ENCODE data around the gene ANKRD13A. TPM values are rescaled to one million over a fixed set of nuclear protein-coding genes. Genes with fewer than 3 reads are reported as not detected.
"Not testable (repeated sequence)": the region's sequence is repeated elsewhere in the genome, so short reads cannot be mapped to it uniquely, and the experiment has no call there.

ANKRD13A gene
- total and polyA plus RNA-seq, 4 donors, result 31.2 to 46.1 (median 37.3) TPM

GRCh38 chr12:110002676-110003515, 3.7 kb downstream of the ANKRD13A start:
- Histone ChIP-seq H3K27ac (ENCODE audit: low read depth, low read length) (no peak overlapping the region), H3K4me1 (ENCODE audit: control insufficient read depth, insufficient read depth, low read length) (peaks cover 12% of the 10 kb centered on the region), H3K27me3 (ENCODE audit: control insufficient read depth, insufficient read depth, low read length) (no peaks in the 10 kb centered on the region), H3K4me3 (ENCODE audit: low read depth, low read length) (no peak overlapping the region), H3K9me3 (ENCODE audit: control insufficient read depth, insufficient read depth, low read length) (no peaks in the 10 kb centered on the region), H3K36me3 (ENCODE audit: control insufficient read depth, insufficient read depth, low read length) (peaks cover 5% of the 10 kb centered on the region)
- DNase-seq (ENCODE audit: low read depth in 4 of 6, low spot score in 6 of 6), result peak in 1 of 6 donors; percentile 2
- WGBS (ENCODE audit: insufficient coverage), result 79% methylated on average over 7 of the region's 8 CpGs

DNA sequence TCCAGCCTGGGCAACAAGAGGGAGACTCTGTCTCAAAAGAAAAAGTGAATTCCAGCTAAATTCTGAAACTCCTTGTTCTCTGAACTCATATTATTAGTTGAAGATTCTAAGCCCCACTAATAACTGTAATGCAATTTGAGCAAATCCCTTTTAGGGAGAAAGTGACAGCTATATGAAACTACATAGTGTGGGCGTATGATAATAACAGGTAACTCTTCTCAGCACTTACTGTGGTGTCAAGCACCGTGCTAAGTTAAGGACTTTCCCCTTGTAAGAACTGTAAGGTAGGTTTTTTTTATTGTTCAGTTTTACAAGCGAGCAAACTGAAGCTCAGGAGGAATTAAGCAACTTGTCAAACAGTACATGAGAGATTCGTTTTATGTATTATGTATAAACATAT, 5.4 kb downstream of the ANKRD13A start:
- Histone ChIP-seq H3K9me3 (ENCODE audit: control insufficient read depth, insufficient read depth, low read length) (no peaks in the 10 kb centered on the region), H3K4me1 (ENCODE audit: control insufficient read depth, insufficient read depth, low read length) (peaks cover 12% of the 10 kb centered on the region), H3K4me3 (ENCODE audit: low read depth, low read length) (no peak overlapping the region), H3K27ac (ENCODE audit: low read depth, low read length) (no peak overlapping the region), H3K27me3 (ENCODE audit: control insufficient read depth, insufficient read depth, low read length) (no peaks in the 10 kb centered on the region), H3K36me3 (ENCODE audit: control insufficient read depth, insufficient read depth, low read length) (peaks cover 5% of the 10 kb centered on the region)
- DNase-seq (ENCODE audit: low read depth in 4 of 6, low spot score in 6 of 6), result no peak
- WGBS (ENCODE audit: insufficient coverage), result no CpG with 5 or more reads among the region's 4 CpGs

DNA sequence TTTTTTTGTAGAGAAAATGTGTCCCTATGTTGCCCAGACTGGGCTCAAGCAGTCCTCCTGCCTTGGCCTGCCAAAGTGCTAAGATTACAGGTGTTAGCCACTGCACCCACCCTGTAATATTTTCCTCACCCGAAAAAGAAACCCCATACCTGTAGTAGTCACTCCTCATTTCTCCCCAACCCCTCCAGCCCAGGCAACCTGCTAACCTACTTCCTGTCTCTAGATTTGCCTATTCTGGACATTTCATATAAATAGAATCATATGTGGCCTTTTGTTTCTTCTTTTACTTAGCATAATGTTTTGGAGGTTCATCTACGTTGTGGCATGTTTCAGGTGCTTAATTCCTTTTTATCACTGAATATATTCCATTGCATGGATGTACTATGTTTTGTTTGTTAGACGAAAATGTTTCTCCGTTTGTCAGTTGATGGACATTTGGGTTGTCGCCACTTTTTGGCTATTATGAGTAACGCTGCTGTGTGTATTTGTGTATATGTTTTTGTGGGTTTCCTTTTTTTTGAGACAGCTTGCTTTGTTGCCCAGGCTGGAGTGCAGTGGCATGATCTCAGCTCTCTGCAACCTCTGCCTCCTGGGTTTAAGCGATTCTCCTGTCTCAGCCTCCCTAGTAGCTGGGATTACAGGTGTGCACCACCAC, 6.2 kb downstream of the ANKRD13A start:
- Histone ChIP-seq H3K4me3 (ENCODE audit: low read depth, low read length) (no peak overlapping the region), H3K27me3 (ENCODE audit: control insufficient read depth, insufficient read depth, low read length) (no peaks in the 10 kb centered on the region), H3K36me3 (ENCODE audit: control insufficient read depth, insufficient read depth, low read length) (peaks cover 5% of the 10 kb centered on the region), H3K27ac (ENCODE audit: low read depth, low read length) (no peak overlapping the region), H3K9me3 (ENCODE audit: control insufficient read depth, insufficient read depth, low read length) (no peaks in the 10 kb centered on the region), H3K4me1 (ENCODE audit: control insufficient read depth, insufficient read depth, low read length) (peaks cover 5% of the 10 kb centered on the region)
- DNase-seq (ENCODE audit: low read depth in 4 of 6, low spot score in 6 of 6), result no peak
- WGBS (ENCODE audit: insufficient coverage), result 100% methylated on average over 4 of the region's 7 CpGs

- H3K27ac ChIP-seq (ENCODE audit: low read depth, low read length), result no peak overlapping the region
- H3K4me1 ChIP-seq (ENCODE audit: control insufficient read depth, insufficient read depth, low read length), result peaks cover 2% of the 10 kb centered on the region
- WGBS (ENCODE audit: insufficient coverage), result 100% methylated on average over 2 of the region's 4 CpGs
Measured at GRCh38 chr12:110006115-110006514, 6.9 kb downstream of the ANKRD13A start.

DNA sequence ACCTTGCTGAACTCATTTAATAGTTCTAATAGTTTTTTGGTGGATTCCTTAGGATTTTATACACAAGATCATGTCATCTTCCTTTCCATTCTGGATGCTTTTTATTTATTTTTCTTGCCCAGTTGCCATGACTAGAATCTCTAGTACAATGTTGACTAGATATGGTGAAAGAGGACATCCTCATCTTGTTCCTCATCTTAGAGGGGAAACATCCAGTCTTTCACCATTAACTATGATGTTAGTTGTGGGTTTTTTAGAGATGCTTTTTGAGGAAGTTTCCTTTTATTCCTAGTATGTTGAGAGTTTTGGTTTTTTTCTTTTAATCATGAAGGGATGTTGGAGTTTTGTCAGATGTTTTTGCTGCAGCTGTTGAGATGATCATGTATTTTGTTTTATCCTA, 8.7 kb downstream of the ANKRD13A start:
- no peaks in the 10 kb centered on the region for H3K27me3 ChIP-seq (ENCODE audit: control insufficient read depth, insufficient read depth, low read length)
- no peak for DNase-seq (ENCODE audit: low read depth in 4 of 6, low spot score in 6 of 6)
- no peak overlapping the region for H3K27ac ChIP-seq (ENCODE audit: low read depth, low read length)
- H3K9me3 ChIP-seq (ENCODE audit: control insufficient read depth, insufficient read depth, low read length), result no peaks in the 10 kb centered on the region
- peaks cover 4% of the 10 kb centered on the region for H3K36me3 ChIP-seq (ENCODE audit: control insufficient read depth, insufficient read depth, low read length)
- peaks cover 2% of the 10 kb centered on the region for H3K4me1 ChIP-seq (ENCODE audit: control insufficient read depth, insufficient read depth, low read length)
- H3K4me3 ChIP-seq (ENCODE audit: low read depth, low read length), result no peak overlapping the region

More at GRCh38 chr12:110006115-110006514, 6.9 kb downstream of the ANKRD13A start:
- Histone ChIP-seq H3K4me3 (ENCODE audit: low read depth, low read length) (no peak overlapping the region), H3K36me3 (ENCODE audit: control insufficient read depth, insufficient read depth, low read length) (peaks cover 5% of the 10 kb centered on the region), H3K9me3 (ENCODE audit: control insufficient read depth, insufficient read depth, low read length) (no peaks in the 10 kb centered on the region), H3K27me3 (ENCODE audit: control insufficient read depth, insufficient read depth, low read length) (no peaks in the 10 kb centered on the region)
- DNase-seq (ENCODE audit: low read depth in 4 of 6, low spot score in 6 of 6), result no peak

DNA sequence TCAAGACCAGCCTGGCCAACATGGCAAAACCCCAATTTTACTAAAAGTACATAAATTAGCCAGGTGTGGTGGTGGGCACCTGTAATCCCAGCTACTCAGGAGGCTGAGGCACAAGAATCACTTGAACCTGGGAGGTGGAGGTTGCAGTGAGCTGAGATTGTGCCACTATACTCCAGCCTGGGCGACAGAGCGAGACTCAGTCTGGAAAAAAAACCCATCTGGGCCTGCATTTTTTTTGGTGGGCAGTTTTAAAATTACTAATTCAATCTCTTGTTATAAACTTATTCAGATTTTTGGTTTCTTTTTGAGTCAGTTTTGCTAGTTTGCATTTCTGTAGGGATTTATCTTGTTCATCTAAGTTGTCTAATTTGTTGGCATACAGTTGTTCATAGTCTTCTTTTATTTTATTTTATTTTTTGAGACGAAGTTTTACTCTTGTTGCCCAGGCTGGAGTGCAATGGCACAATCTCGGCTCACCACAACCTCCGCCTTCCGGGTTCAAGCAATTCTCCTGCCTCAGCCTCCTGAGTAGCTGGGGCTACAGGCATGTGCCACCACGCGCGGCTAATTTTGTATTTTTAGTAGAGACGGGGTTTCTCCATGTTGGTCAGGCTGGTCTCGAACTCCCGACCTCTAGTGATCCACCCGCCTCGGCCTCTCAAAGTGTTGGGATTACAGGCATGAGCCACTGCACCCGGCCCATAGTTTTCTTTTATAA, 9.6 kb downstream of the ANKRD13A start:
- not testable (repeated sequence) for H3K27me3 ChIP-seq (ENCODE audit: control insufficient read depth, insufficient read depth, low read length); H3K9me3 ChIP-seq (ENCODE audit: control insufficient read depth, insufficient read depth, low read length); DNase-seq (ENCODE audit: low read depth in 4 of 6, low spot score in 6 of 6); H3K36me3 ChIP-seq (ENCODE audit: control insufficient read depth, insufficient read depth, low read length); H3K27ac ChIP-seq (ENCODE audit: low read depth, low read length); H3K4me3 ChIP-seq (ENCODE audit: low read depth, low read length); H3K4me1 ChIP-seq (ENCODE audit: control insufficient read depth, insufficient read depth, low read length)
- WGBS (ENCODE audit: insufficient coverage), result 100% methylated on average over 9 of the region's 15 CpGs

DNA sequence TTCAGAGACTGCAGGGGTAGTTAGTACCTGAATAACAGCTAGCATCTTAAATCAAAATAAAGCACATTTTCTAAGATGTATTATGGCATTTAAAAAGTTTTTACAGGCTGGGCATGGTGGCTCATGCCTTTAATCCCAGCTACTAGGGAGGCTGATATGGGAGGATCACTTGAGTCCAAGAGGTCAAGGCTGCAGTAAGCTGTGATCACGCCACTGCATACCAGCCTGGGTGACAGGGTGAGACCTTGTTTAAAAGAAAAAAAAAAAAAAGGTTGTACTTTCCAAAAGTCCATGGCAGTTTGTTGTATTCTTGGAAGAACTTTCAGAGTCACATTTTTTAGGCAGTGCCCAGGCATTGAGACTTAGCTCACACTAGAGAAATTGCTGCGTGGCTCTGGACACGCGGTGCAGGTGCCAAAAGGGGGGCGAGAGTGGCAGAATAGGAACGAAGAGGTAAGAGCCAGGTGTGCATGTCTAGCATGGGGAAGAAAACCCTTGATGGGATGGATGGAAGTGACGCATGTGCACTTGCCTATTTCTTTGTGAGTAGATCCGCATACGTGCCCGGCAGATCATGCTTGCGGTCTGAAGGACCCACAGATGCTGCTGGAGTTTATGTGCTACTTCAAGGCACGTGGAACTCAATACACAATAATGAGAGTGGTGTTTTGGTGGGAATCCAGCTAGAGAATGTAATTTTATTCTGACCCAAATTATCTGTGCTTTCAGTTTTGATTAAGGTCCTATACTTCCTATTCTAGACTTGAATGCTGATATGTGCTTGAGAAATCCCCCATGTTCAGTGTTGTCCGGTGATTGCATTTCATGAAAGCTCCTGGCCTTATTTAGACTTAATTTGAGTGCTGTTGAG, 11.9 kb downstream of the ANKRD13A start:
- Histone ChIP-seq H3K4me3 (ENCODE audit: low read depth, low read length) (no peak overlapping the region), H3K4me1 (ENCODE audit: control insufficient read depth, insufficient read depth, low read length) (no peaks in the 10 kb centered on the region), H3K27ac (ENCODE audit: low read depth, low read length) (no peak overlapping the region), H3K9me3 (ENCODE audit: control insufficient read depth, insufficient read depth, low read length) (no peaks in the 10 kb centered on the region), H3K27me3 (ENCODE audit: control insufficient read depth, insufficient read depth, low read length) (no peaks in the 10 kb centered on the region), H3K36me3 (ENCODE audit: control insufficient read depth, insufficient read depth, low read length) (peaks cover 23% of the 10 kb centered on the region)
- DNase-seq (ENCODE audit: low read depth in 4 of 6, low spot score in 6 of 6), result no peak
- WGBS (ENCODE audit: insufficient coverage), result 92% methylated on average over 11 of the region's 13 CpGs

DNA sequence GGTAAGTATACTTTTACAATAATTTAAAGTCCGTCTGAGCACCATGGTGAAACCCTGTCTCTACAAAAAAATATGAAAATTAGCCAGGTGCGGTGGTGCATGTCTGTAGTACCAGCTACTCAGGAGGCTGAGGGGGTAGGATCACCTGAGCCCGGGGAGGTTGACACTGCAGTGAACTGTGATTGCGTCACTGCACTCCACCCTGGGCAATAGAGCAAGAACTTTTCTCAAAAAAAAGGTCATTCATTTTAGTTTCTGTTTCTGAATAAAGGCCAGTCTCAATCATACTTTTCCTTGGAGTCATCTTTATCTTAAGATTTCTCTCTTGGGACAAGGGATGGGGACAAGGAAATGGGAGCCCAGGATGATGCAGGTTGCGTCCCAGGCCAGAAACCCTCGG, 12.9 kb downstream of the ANKRD13A start:
- WGBS (ENCODE audit: insufficient coverage), result no CpG with 5 or more reads among the region's 6 CpGs
- DNase-seq (ENCODE audit: low read depth in 4 of 6, low spot score in 6 of 6), result no peak
- no peaks in the 10 kb centered on the region for H3K9me3 ChIP-seq (ENCODE audit: control insufficient read depth, insufficient read depth, low read length)
- peaks cover 27% of the 10 kb centered on the region for H3K36me3 ChIP-seq (ENCODE audit: control insufficient read depth, insufficient read depth, low read length)
- no peaks in the 10 kb centered on the region for H3K4me1 ChIP-seq (ENCODE audit: control insufficient read depth, insufficient read depth, low read length)
- H3K27me3 ChIP-seq (ENCODE audit: control insufficient read depth, insufficient read depth, low read length), result no peaks in the 10 kb centered on the region
- H3K27ac ChIP-seq (ENCODE audit: low read depth, low read length), result no peak overlapping the region
- no peak overlapping the region for H3K4me3 ChIP-seq (ENCODE audit: low read depth, low read length)

DNA sequence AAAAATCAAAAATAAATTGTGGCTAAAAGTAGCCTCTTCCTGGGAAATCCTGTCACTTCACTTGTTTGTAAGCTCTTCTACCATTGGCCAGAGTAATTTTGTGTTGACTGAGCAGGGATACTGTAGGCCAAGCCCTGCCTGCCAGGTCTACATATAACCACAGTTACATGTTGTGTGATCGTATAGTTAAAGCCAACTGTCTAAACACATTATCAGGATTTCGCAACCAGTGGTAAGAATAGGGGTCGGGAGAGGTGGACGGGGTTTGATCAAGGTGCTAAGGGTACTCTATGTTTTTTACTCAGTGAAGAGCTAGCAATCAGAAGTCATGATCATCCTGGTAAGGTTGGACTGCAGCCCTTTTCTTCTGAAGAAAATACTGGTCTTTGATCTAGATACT, 13.4 kb downstream of the ANKRD13A start:
- H3K36me3 ChIP-seq (ENCODE audit: control insufficient read depth, insufficient read depth, low read length), result peaks cover 28% of the 10 kb centered on the region
- no peaks in the 10 kb centered on the region for H3K27me3 ChIP-seq (ENCODE audit: control insufficient read depth, insufficient read depth, low read length)
- H3K27ac ChIP-seq (ENCODE audit: low read depth, low read length), result no peak overlapping the region
- no peaks in the 10 kb centered on the region for H3K4me1 ChIP-seq (ENCODE audit: control insufficient read depth, insufficient read depth, low read length)
- 86% methylated on average over 3 of the region's 4 CpGs for WGBS (ENCODE audit: insufficient coverage)
- DNase-seq (ENCODE audit: low read depth in 4 of 6, low spot score in 6 of 6), result no peak
- no peak overlapping the region for H3K4me3 ChIP-seq (ENCODE audit: low read depth, low read length)
- H3K9me3 ChIP-seq (ENCODE audit: control insufficient read depth, insufficient read depth, low read length), result no peaks in the 10 kb centered on the region
